ENCODE measurements around the gene VWA3B.
"Not testable (repeated sequence)": the region's sequence is repeated elsewhere in the genome, so short reads cannot be mapped to it uniquely, and the experiment has no call there.

Gene VWA3B

DNA sequence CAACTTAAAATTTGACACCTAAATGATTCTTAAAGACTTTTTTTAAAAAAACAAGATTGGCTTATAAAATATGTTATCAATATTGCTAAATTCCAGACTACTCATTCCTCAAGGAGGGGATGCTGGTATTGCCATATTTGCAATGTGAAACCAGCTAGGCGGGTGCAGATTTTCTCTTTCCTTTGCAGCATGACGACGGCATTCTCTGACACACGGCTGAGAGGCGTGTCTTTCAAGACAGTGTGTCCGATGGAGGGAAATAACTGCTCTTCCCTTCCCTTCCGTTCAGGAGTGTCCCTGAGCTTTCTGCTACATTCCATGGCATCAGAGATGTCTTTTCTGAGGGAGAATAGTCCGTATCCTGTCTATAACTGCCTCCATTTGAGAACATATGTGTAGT is 221.1 kb downstream of the VWA3B start:
- no peak for DNase-seq

GRCh38 chr2:98308532-98308931 is 221.6 kb downstream of the VWA3B start:
- DNase-seq = no peak

DNA sequence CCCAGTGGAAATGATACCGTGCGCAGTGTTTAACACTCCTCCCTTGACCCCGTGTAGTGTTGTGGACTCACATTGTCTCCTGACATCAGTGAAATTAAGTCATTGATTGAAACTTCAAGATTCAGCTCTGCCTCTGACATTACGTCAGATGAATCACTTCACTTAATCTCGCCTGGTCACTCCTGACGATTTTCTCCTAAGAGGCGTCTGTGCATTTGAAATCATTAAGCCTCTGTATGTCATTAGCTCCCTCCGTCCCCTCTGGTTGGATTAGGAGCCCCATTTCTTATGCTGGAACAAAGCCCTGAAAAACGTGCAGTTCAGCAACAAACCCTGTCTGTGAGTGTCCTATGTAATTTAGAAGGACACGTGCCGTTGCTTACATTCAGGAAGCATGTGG is 222.6 kb downstream of the VWA3B start:
- no peak for DNase-seq

DNA sequence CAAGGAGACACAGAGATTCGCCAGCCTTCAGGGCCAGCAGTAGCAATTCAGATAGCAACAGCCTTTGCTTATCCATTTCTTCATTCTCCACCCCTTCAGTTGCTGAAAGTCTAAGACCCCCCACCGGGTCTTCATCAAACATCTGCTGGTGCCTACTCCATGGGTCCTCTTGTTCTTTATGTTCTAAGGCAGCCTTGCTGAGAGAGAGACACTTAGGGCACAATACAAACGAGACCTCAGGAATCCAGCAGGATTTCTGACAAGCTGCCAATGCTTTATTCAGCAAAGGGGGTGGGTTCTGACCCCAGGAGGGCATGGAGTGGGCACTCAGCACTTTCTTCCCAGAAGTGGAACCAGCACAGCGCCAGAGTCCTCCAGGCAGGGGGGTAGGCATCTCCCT is 223.0 kb downstream of the VWA3B start:
- DNase-seq = no peak

DNA sequence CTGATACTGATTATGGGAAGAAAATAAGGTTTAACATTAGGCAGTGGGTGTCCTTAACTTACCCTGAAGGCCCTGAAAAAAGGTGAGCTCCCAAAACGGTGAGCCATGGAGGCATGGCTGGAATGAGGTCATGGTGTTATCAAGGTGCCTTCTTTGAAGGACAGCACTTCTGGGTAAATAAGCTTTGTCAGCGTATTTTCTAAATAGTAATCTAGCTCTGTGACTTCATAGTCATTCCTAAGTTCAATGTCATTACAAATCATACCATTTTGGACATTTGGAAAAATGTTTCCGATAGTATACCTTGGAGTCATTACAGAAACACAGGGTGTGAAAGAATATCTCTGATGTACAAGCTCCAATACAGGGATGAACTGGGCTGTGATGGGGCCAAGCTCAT is 224.1 kb downstream of the VWA3B start:
- no peak for DNase-seq

DNA sequence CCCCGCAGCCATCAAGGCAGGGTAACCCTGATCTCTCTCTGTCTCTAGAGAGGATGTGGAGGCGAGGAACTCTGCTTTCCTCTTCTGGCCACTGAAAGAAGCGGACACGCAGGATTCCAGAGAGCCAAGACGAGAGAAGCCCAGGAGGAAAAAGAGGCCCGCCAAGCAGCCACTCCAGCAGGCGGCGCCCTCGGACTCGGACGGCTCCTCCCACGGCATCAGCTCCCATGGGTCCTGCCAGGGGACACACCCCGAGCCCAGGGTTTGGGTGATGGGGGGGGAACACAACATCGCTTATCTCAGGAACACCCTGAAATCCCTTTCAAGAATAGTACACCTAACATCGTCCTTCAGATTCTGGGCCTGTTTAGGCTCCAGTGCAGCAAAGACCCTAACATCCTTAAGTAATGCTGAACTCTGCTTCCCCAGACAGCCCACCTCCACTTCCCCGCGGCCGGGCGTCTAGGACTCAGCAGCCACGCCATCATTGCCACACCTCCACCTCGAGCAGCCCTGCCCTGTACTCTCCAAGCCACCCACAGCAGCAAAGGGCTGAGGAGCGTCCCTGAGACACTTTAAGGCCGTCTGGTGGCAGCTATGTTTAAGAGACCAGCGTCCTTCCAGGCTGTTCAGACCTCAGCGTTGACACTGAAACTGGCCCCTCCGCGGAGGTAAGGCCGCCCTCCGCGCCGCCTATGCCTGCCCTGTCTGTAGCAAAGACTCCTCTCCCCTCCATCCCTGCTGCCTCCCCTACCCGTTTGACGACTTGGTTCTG is 225.0 kb downstream of the VWA3B start:
- DNase-seq = no peak

DNA sequence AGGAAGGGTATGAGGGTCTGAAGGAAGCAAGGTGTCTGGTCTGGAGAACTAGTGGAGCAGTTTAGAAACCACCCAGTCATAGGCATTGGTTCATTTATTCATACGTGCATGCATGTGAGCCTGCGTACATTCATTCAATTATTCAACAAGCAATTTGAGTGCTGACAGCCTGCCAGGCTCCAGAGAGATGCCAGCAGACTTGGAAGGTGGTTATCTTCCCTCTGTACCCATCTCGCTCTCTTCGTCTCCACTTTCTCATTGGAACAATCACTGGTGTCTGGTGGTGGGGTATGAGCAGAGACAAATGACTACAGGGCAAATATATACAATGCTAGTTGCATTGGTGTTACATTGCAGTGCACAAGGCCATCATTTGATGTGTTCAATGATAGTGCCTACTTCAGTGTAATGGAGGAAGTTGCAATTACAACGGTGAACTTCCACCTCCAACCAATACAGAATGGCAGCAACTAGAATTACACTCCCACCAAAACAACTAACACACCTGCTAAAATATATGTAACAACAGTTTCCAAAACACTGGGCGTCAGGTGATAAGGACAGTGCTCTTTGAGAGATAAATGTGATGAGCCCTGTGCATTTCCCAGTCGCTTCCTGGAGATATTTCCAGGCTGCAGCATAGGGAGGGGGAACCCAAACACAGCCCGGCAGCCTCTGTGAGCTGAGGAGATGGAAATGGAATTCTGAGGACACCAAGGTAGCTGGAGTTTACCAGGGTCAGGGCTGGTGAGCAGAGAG is 226.7 kb downstream of the VWA3B start:
- no peak for DNase-seq

GRCh38 chr2:98314251-98314650 is 227.3 kb downstream of the VWA3B start:
- no peak for DNase-seq

DNA sequence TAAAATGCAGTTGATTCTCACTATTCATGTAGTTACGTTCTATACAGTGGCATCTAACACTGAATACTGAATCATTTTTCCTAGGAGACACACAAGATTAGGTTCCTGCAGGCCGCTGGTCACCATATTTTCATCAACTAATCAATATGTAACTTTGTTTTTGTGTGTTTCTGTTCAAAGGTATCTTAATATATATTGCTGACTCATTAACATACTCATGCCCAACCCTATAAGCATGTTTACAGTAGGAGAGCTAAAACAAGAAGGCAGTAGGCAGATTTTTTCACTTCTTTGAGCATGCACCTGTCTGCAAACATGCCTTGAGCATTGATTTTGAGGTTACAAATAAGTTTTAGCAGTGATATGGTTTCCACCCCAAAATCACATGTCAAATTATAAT is 229.0 kb downstream of the VWA3B start:
- no peak for DNase-seq

DNA sequence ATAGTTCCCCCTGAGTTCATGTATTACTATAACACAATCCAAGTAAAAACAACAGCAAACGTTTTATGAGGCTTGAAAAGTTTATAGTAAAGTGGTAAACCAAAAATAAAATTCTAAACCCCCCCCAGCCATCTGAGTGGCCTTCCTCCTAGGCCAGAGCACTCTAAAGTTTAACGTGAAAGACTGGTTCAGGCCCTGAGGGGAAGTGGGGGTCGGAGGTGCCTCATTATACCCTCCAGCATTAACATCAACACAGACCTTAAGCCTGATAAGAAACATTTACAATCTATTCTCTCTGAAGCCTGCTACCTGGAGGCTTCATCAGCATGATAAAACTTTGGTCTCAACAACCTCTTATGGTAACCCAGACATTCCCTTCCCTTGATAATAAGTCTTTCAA is 230.2 kb downstream of the VWA3B start:
- DNase-seq = no peak

DNA sequence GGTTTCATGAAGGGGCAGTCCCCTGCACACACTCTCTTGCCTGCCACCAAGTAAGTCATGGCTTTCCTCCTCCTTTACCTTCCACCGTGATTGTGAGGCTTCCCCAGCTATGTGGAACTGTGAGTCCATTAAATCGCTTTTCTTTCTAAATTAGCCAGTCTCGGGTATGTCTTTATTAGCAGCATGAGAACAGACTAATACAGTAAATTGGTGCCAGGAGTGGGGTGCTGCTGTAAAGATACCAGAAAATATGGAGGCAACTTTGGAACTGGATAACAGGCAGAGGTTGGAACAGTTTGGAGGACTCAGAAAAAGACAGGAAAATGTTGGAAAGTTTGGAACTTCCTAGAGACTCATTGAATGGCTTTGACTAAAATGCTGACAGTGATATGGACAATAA is 233.2 kb downstream of the VWA3B start:
- not testable (repeated sequence) for DNase-seq

DNA sequence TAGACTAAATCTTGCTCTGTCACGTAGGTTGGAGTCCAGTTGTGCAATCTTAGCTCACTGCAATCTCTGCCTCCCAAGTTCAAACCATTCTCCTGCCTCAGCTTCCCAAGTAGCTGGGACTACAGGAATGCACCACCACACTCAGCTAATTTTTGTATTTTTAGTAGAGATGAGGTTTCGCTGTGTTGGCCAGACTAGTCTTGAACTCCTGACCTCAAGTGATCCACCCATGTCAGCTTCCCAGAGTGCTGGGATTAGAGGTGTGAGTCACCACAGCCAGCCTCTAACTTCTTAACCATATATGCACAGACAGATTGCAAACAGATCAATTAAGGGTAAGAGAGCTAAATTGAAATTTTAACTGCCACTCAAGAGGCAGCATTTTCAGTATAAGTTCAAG is 237.2 kb downstream of the VWA3B start:
- no peak for DNase-seq

DNA sequence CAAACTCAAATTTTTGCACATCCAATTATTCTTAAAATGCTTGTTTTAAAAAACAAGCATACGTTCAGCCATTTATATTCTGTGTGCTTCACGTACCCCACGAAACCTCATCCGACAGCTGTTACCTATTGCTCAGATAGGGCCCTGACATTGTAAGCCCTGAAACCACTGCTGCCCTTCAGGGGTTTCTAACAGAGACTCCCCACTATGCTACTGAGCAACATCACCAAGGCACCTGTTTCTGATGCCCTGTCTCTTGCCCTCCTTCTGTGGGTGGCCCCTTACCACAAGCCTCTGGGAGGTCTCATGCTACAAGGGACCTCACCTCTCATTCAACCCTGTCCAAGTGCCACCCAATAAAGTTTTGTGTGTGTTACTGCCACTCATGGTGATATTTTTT is 240.8 kb downstream of the VWA3B start:
- DNase-seq = no peak

GRCh38 chr2:98329549-98329948 is 242.6 kb downstream of the VWA3B start:
- no peak for DNase-seq

DNA sequence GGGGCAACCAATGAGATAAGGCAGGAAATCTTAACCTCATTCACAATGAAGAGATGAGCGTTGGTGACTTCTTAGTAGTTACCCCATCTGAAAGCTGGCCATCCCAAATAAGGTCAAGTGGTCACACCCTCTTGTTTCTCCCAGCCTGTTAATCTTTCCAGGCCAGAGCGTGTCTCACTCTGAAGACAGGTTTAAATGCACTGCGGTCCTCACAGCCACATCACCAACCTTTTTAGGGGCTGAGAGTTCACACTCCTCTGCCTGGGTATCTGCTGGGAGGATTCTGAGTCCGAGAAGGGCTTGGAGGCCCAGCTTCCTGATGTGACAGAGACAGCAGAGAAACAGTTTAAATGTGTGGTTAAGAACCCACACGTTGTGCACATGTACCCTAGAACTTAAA is 246.0 kb downstream of the VWA3B start:
- DNase-seq = no peak

- no peak for DNase-seq
These were observed 247.0 kb downstream of the VWA3B start for GRCh38 chr2:98333922-98334321.

DNA sequence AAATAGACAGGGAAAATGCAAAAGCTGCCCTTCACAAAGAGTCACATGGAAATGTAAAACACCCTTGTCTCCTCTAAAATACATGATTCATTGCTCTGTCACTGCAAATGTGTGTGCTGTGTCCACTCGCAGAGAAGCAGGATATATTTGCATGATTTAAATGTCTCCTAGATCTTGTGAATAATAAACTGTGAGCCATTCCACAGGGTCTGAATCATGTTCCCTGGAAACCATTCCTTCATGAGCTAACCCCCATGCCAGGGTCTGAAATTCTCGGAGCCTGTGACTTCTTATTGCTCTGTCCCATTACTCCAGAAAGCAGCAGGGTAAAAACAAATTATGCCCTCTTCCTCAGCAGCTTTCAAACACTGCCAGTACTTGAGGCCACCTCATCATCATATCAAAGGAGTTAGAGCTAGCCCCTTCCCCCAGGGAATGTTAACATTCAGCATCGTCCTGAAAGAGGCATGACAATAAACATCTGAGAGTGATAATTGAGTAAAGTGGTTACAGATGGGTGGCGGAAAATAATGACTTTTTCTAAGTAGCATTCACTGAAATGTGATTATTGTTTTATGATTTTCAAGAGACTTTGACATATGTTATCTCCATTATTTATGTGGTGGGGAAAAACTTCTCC is 247.6 kb downstream of the VWA3B start:
- DNase-seq = no peak

GRCh38 chr2:98335271-98335670 is 248.3 kb downstream of the VWA3B start:
- no peak for DNase-seq

GRCh38 chr2:98341241-98341640 is 254.3 kb downstream of the VWA3B start:
- DNase-seq = no peak

DNA sequence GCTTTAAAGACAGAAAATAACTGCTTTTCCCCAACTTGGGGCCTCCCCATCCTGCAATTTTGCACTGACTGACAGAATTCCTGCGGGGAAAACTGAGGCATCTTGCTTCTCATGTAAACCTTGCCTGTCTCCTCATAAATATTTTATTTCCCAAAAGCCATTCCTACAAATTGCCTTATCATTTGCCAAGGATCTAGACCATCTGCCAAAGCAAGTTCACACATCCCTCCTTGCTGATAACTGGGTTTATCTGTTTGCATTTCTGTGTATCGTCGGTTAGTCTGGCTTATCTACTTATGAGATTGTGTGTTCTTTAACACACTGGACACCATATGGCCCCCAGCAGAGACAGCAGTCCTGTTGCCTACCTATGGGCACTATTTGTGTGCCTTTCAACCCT is 256.3 kb downstream of the VWA3B start:
- no peak for DNase-seq

DNA sequence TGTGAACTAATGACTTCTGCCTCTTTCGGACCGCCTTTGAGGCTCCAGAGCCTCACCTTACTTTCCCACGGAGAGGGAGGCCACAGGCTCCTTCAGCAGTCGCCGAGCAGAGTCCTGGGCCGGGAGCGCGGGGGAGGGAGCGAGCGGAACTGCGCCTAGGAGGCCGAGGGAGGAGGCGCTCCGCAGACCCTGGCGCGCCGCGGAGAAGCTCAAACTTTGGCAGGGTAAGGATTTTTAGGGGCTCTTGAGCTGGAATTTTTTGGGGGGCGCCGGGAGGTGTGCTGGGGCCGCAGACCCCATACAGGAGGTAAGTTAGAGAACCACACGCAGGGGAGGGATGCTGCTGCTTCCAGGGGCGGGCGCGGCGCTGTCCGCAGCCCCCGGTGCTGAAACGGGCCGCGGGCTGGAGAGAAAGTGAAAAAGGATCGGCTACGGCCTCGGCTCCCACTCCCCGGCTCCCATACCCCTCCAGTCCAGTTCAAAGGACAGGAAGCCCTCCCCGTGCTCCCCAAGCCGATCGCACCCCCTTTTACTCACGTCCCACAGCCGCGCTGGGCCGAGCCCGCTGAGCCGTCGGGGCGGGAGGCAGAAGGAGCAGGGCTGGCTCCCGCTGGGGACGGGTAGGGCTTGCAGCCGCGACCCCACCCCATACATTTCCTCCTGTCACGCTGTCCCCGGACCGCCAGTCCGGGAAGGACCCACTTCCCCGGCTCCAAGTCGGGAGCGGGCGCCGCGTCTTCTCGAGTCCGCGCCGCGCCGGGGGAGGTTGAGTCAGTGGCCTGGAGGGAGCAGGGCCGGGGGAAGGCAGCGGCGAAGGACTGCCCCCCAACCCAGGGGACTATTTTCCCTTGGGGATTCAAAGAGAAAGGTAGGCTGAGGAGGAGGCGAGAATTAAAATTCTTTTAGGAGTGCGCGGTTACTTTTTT is 259.6 kb downstream of the VWA3B start, which contains the start of gene CNGA3:
Gene CNGA3, plus strand, starts transcription at position 146 of the 926 bp plus-strand sequence. CDS start 23,520 bp downstream, outside the sequence.
- DNase-seq = no peak

GRCh38 chr2:98347298-98348065 is 260.5 kb downstream of the VWA3B start:
- no peak for DNase-seq
